ENCODE results near the gene SPECC1L.
A peak's percentile ranks its signal among the peaks of the same experiment; 100 is the strongest.
"Not testable (repeated sequence)": the region's sequence is repeated elsewhere in the genome, so short reads cannot be mapped to it uniquely, and the experiment has no call there.

The SPECC1L gene

GRCh38 chr22:24270556-24271385 lies at the start of gene SPECC1L:
TSS of gene SPECC1L (plus strand) at chr22:24270831. CDS start at chr22:24302232, 31,401 bp downstream.
- peak; percentile 63 to 68 for DNase-seq

- no peak for DNase-seq
Measured at GRCh38 chr22:24224468-24224867, 46.2 kb upstream of the SPECC1L start.

GRCh38 chr22:24225044-24225601 lies 45.5 kb upstream of the SPECC1L start:
- DNase-seq: no peak

- no peak for DNase-seq
Measured at GRCh38 chr22:24225951-24226350, 44.7 kb upstream of the SPECC1L start.

GRCh38 chr22:24230911-24231656 lies 39.5 kb upstream of the SPECC1L start:
- DNase-seq: no peak

GRCh38 chr22:24231706-24232105 lies 38.9 kb upstream of the SPECC1L start:
- no peak for DNase-seq

- no peak for DNase-seq
Measured at GRCh38 chr22:24232124-24232523, 38.5 kb upstream of the SPECC1L start.

GRCh38 chr22:24232725-24233124 lies 37.9 kb upstream of the SPECC1L start:
- no peak for DNase-seq

- DNase-seq: no peak
Measured at GRCh38 chr22:24233235-24233634, 37.4 kb upstream of the SPECC1L start.

GRCh38 chr22:24233816-24234215 lies 36.8 kb upstream of the SPECC1L start:
- DNase-seq: no peak

- DNase-seq: no peak
Measured at GRCh38 chr22:24235315-24235714, 35.3 kb upstream of the SPECC1L start.

- no peak for DNase-seq
Measured at GRCh38 chr22:24236656-24237055, 34.0 kb upstream of the SPECC1L start.

- not testable (repeated sequence) for DNase-seq
Measured at GRCh38 chr22:24238101-24238694, 32.4 kb upstream of the SPECC1L start.

- no peak for DNase-seq
Measured at GRCh38 chr22:24240381-24240780, 30.2 kb upstream of the SPECC1L start.

- DNase-seq: not testable (repeated sequence)
Measured at GRCh38 chr22:24240985-24241692, 29.5 kb upstream of the SPECC1L start.

- not testable (repeated sequence) for DNase-seq
Measured at GRCh38 chr22:24243417-24243816, 27.2 kb upstream of the SPECC1L start.

- DNase-seq: no peak
Measured at GRCh38 chr22:24244144-24244787, 26.4 kb upstream of the SPECC1L start.

GRCh38 chr22:24245030-24245431 lies 25.6 kb upstream of the SPECC1L start, which contains the start of gene GGT5:
TSS of gene GGT5 (minus strand) at chr22:24245082. CDS start at chr22:24244725, 357 bp downstream.
- not testable (repeated sequence) for DNase-seq

- DNase-seq: not testable (repeated sequence)
Measured at GRCh38 chr22:24245584-24246561, 24.8 kb upstream of the SPECC1L start.

GRCh38 chr22:24247011-24247507 lies 23.6 kb upstream of the SPECC1L start:
- no peak for DNase-seq

Data from NCI-H187 (cell line).